Mesenteric fat pad (tissue), 1 donor: ENCODE results near the gene ABCC2. TPM values are rescaled to one million over a fixed set of nuclear protein-coding genes. Genes with fewer than 3 reads are reported as not detected.
"Not testable (repeated sequence)": the region's sequence is repeated elsewhere in the genome, so short reads cannot be mapped to it uniquely, and the experiment has no call there.

ENCODE experiments used
- DNase-seq: peaks from one replicate; pipeline ENCODE4 v3.0.0-alpha.2; 2020; ENCODE audit warnings: low spot score
- total RNA-seq: library from RNA; stranded (reverse); fragmentation: NEBNext Ultra II Directional; extraction: Animal tissue kit (Norgen Biotek cat#: 25700); gene quantifications from one replicate; pipeline ENCODE4 v1.2.1, GENCODE V29; 2021
- donor health status: DM: yes; HTN: yes; CAD: no.

The ABCC2 gene
- total RNA-seq, 1 donor from 2014 or later, result 2.8 TPM

- no peak for DNase-seq
Measured at GRCh38 chr10:99807786-99808185, 25.3 kb downstream of the ABCC2 start.

GRCh38 chr10:99808270-99808669, 25.8 kb downstream of the ABCC2 start:
- DNase-seq, result no peak

GRCh38 chr10:99809481-99809880, 27.0 kb downstream of the ABCC2 start:
- DNase-seq, result no peak

- DNase-seq, result no peak
Measured at GRCh38 chr10:99809931-99810615, 27.6 kb downstream of the ABCC2 start.

DNA sequence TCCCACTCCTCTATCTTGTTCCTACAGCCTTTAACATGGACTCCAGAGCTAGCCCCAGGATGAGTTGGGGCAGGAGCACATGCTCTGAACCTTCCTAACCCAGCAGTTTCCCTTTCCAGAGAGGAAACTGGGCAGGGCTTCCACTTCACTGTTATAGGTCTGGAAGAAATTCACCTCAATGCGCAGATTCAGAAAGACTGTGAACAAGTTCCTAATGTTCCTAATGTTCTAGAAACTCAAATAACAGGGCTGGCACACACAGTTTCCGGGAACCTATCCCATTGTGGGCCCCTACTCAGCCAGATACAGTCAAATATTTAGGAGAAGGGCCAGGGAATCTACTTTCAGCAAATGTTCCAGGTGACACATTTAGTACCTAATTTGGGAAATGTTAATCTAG, 29.7 kb downstream of the ABCC2 start:
- no peak for DNase-seq

GRCh38 chr10:99814143-99814542, 31.7 kb downstream of the ABCC2 start:
- DNase-seq, result no peak

DNA sequence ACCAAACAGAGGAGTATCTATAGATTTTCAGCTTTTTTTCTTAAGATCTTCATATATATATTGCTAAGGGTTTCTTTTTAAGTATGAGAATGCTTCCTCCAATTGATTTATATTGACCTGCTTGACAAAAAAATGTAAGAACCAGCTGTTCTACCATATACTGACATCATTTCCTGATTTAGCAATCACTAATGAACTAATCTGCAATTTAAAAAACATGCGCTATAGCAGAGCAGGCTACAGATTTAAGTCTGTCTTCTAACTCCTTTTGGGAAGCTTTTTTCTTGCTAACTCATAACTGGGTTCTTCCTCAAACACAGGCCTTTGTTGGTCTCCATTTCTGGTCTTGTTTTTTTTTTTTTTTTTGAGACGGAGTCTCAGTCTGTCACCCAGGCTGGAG, 33.2 kb downstream of the ABCC2 start:
- no peak for DNase-seq

DNA sequence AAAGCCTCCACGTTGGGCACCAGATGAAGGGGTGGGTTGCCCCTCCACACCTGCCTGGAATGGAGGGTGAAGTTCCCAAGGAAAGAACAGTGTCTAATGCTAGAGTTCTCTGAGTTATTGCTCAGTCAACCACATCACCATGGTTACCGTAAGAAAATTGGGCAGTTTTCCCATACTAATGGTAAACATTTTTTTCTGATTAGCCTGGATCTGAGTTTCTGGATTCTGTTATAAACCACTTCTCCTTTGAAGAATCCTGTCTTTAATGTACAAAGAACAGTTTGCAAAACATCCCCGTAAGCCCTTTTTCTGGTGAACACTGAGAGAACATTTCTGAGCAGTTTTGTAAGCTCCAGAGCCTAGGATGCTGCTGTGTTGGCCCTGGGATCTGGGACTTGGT, 45.5 kb downstream of the ABCC2 start:
- no peak for DNase-seq

DNA sequence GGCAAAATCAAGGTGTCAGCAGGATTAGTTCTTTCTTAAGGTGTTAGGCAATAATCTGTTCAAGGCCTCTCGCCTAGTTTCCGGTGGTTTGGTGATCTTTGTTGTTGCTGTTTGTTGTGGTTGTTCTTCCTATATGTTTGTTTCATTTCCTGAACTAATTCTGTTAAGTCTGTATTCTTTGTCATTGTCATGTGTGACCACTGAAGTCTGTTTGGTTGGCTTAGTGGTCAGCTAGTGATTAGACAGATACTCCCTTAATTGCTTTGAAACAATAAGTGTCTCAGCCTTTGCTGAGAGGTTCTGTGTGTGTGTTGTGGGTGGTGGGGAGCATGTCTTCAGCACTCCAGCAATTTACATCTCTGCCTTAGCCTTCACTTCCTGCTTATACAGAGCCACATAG, 46.0 kb downstream of the ABCC2 start:
- no peak for DNase-seq

GRCh38 chr10:99832439-99832838, 50.0 kb downstream of the ABCC2 start:
- no peak for DNase-seq

DNA sequence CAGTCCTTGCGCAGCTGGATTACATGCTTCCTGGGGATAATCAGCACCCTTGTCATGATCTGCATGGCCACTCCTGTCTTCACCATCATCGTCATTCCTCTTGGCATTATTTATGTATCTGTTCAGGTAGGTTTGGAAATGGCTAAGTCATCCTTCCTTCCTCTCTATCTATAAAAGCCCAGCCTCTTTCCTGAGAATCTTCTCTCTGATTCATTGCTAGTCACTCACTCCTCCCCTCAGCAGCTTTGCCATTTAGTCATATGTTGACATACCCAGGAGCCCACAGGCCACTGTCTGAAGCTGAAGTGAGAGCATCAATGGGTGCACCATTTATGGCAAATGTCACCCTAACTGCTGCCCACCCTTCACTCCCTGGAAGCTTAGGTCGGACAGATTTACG, 52.0 kb downstream of the ABCC2 start:
- DNase-seq, result no peak

DNA sequence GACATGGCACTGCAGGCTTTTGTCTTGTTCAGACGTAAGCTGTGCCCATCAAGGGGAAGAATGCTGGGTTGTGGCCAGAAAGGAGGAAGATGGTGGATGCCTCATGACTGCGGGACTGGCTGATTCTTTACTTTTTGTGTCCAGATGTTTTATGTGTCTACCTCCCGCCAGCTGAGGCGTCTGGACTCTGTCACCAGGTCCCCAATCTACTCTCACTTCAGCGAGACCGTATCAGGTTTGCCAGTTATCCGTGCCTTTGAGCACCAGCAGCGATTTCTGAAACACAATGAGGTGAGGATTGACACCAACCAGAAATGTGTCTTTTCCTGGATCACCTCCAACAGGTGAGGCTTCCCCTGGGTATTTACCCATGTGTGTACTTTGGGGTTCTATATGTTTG, 53.5 kb downstream of the ABCC2 start:
- no peak for DNase-seq

GRCh38 chr10:99836711-99837110, 54.3 kb downstream of the ABCC2 start:
- no peak for DNase-seq

- DNase-seq, result not testable (repeated sequence)
Measured at GRCh38 chr10:99840859-99841258, 58.4 kb downstream of the ABCC2 start.

DNA sequence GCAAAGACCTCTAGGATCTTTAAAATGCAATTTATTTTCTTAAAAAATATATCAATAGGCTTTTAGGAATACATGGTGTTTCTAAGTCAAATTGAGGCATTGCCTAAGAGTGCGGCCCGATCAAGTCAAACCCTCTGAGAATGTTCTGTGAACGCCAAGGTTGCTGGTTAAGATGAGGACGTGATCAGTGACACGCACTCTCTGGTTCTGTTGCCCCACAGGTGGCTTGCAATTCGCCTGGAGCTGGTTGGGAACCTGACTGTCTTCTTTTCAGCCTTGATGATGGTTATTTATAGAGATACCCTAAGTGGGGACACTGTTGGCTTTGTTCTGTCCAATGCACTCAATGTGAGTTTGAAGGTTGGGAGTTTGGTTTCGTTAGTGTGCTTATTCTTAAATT, 59.3 kb downstream of the ABCC2 start:
- no peak for DNase-seq

DNA sequence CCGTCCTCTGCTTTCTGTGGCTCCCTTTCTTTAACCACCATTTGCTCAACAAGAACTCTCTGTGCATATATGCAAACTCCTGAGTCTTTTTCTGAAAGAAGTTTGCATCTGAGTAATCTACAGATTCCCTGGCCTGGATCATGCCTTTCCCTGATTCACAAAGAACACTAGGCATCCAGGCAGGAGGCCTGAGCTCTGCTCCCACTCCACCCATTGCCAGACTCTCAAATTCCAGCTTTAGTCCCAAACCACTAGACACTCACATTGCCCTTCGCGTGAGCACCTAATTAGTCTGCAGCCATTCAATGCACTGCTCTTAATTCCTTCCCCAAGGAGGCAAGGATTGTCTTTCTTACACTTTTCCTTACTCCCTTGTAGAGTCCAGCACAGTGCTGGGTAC, 60.9 kb downstream of the ABCC2 start:
- DNase-seq, result no peak

DNA sequence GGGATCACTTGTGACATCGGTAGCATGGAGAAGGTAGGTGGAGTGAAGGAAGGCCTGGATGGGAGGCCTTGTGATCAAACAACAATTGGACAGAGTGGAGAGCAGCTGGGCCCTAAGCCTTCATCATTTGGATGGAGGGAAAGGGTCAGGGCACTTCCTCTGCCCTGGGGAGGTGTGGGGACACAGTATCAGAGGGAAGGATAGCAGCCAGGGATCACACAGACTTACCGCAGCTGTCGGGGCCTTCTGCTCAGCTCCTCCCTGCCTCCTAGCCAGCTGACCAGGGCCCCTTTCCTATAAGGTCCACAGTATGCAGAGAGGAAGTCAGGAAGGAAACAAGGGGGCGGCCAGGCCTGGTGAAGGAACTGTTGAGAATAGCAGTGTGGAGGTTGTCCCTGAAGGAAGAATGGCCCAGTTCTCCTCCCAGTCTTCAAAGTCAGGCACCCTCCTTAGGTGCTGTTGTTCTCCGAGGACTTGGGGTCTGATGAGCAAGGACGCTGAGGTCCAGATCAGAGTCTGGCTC, 62.1 kb downstream of the ABCC2 start:
- no peak for DNase-seq

GRCh38 chr10:99845837-99846382, 63.5 kb downstream of the ABCC2 start:
- DNase-seq, result no peak

DNA sequence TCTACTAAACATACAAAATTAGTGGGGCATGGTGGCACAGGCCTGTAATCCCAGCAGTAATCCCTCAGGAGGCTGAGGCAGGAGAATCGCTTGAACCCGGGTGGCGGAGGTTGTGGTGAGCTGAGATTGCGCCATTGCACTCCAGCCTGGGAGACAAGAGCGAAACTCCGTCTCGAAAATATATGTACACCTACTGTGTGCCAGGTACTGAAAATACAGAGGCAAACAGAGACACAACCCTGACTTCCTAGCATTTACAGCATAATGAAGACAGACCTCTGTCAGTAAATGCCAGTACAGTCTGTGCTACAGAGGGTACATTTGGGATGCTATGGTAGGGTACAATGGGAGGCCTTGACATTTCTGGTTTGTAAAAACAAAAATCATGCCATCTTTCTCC, 66.6 kb downstream of the ABCC2 start:
- DNase-seq, result no peak

DNA sequence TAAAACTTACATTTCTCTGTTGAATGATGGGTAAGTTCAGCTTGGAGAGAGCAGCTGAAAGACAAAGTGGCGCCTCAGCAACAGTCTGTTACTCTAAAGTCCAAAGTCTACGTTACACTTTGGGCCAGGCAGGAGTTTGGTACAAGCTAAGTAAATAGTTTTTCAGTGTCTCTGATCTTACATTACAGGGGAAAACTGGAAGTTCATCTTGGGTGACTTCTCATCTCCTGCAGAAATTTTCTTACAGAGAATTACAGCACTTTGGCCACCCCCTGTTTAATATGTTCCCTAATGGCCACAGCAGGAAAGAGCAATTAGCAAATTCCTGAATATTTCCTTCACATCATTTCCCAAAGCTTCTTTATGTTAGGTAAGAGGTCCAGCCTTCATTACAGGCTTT, 67.1 kb downstream of the ABCC2 start:
- DNase-seq, result no peak

- DNase-seq, result no peak
Measured at GRCh38 chr10:99850021-99850766, 67.8 kb downstream of the ABCC2 start.

GRCh38 chr10:99850767-99851340, 68.4 kb downstream of the ABCC2 start:
- no peak for DNase-seq
